ENCODE measurements around the gene GRM5. TPM values are rescaled to one million over a fixed set of nuclear protein-coding genes. Genes with fewer than 3 reads are reported as not detected.

Gene GRM5
- total RNA-seq, 1 experiment from 2014 or later = 0.20 TPM

Other genes starting within 250 kb of the GRM5 start
- gene TYR, start 111.9 kb upstream of the GRM5 start, total RNA-seq (2014; rRNA removed; shearing (Covaris generic); ENCODE audit: low replicate concordance) = not detected in 2 replicates

All from Caki2 (cell line).